ENCODE results near the gene INPP5F. TPM values are rescaled to one million over a fixed set of nuclear protein-coding genes. Genes with fewer than 3 reads are reported as not detected.

INPP5F gene
- total and polyA plus RNA-seq, 12 donors: 4.0 to 13.3 (median 6.4) TPM

GRCh38 chr10:119728172-119728800, 2.4 kb downstream of the INPP5F start:
- H3K27me3 ChIP-seq: no peaks in the 10 kb centered on the region
- no peaks in the 10 kb centered on the region for H3K36me3 ChIP-seq
- intact Hi-C loops (cut with DNase I): loop anchor here in 5 of 10 donors (5.0 to 10.0 kb wide), 5 partner anchors 41 to 144 kb away; partner anchors contain the start of genes MCMBP (in 1 of the 5) and TIAL1 (in 1 of the 5)
- no peak for DNase-seq
- no peak overlapping the region for H3K4me3 ChIP-seq
- no peak for TF ChIP-seq CTCF (IDR thresholded peaks at IDR 0.05)
- no peaks in the 10 kb centered on the region for H3K9me3 ChIP-seq
- peaks cover 3 to 37% (median 28%) of the 10 kb centered on the region in 9 donors for H3K4me1 ChIP-seq
- no peak overlapping the region for H3K27ac ChIP-seq
- ATAC-seq: no peak
- WGBS, 2 donors: 88 to 90% methylated on average over 3 of the region's 3 CpGs

GRCh38 chr10:119734396-119735332, 8.8 kb downstream of the INPP5F start:
- ATAC-seq (no peak), DNase-seq (no peak)
- TF ChIP-seq CTCF (IDR thresholded peaks at IDR 0.05): no peak

GRCh38 chr10:119735451-119735850, 9.6 kb downstream of the INPP5F start:
- ATAC-seq (no peak), DNase-seq (no peak)
- no peaks in the 10 kb centered on the region for H3K27me3 ChIP-seq
- 83 to 87% methylated on average over 3 of the region's 3 CpGs for WGBS, 2 donors
- no peak overlapping the region for H3K27ac ChIP-seq
- H3K36me3 ChIP-seq: no peaks in the 10 kb centered on the region
- intact Hi-C loops (cut with DNase I): no loop called here
- TF ChIP-seq CTCF (IDR thresholded peaks at IDR 0.05): no peak
- no peak overlapping the region for H3K4me3 ChIP-seq
- H3K4me1 ChIP-seq: peaks cover 0 to 33% (median 14%) of the 10 kb centered on the region in 9 donors
- H3K9me3 ChIP-seq: no peaks in the 10 kb centered on the region

More at GRCh38 chr10:119734396-119735332, 8.8 kb downstream of the INPP5F start:
- Histone ChIP-seq H3K36me3 (no peaks in the 10 kb centered on the region), H3K27ac (no peak overlapping the region), H3K4me1 (peaks cover 0 to 33% (median 14%) of the 10 kb centered on the region in 9 donors), H3K9me3 (no peaks in the 10 kb centered on the region), H3K4me3 (no peak overlapping the region), H3K27me3 (no peaks in the 10 kb centered on the region)
- 67 to 73% methylated on average over 1 of the region's 1 CpG for WGBS, 2 donors
- intact Hi-C loops (cut with DNase I): no loop called here

- intact Hi-C loops (cut with DNase I): no loop called here
- no peaks in the 10 kb centered on the region for H3K36me3 ChIP-seq
- H3K9me3 ChIP-seq: no peaks in the 10 kb centered on the region
- no peak overlapping the region for H3K27ac ChIP-seq
- H3K4me1 ChIP-seq: peaks cover 0 to 33% (median 14%) of the 10 kb centered on the region in 9 donors
- ATAC-seq (no peak), DNase-seq (no peak)
- WGBS, 2 donors: 96 to 100% methylated on average over 1 of the region's 1 CpG
- no peak for TF ChIP-seq CTCF (IDR thresholded peaks at IDR 0.05)
- H3K27me3 ChIP-seq: no peaks in the 10 kb centered on the region
- H3K4me3 ChIP-seq: no peak overlapping the region
These were observed 10.4 kb downstream of the INPP5F start for GRCh38 chr10:119736220-119736619.
